IMR-90 (cell line): ENCODE measurements around the gene FKBP4. TPM values are rescaled to one million over a fixed set of nuclear protein-coding genes. Genes with fewer than 3 reads are reported as not detected.

Experiments used
- ATAC-seq: fragments of 200-7000 bp; cut with Tn5 transposase; 2 replicates; pipeline ENCODE4 v1.9.1; 2020; ENCODE audit warnings: low read depth, mild to moderate bottlenecking, moderate library complexity
- BruUV-seq: library from RNA; stranded (reverse); fragments of 400-500 nt; replicated peaks from 2 replicates; lab custom pipeline; 2021; lab: Mats Ljungman, UMichigan
- CTCF ChIA-PET: fragments of 300-600 bp; formaldehyde crosslinking; extraction: SDS; loops from one replicate; lab custom pipeline; 2021; ENCODE audit warnings: antibody characterized with exemption; lab: Yijun Ruan, JAX
- POLR2A ChIA-PET: fragments of 300-600 bp; sonication (Branson Sonifier 250); formaldehyde crosslinking; loops from one replicate; lab custom pipeline; 2022; ENCODE audit warnings: antibody characterized with exemption; ENCODE audit not compliant: unreplicated experiment; lab: Charles Lee
- DNase-seq: peaks from one replicate; pipeline ENCODE4 v3.0.0; 2013
- H2AFZ ChIP-seq: replicated peaks from 2 replicates; pipeline ENCODE3; 2013; ENCODE audit warnings: low read length, mild to moderate bottlenecking; ENCODE audit not compliant: poor library complexity
- H2AK5ac ChIP-seq: 2 replicates; pipeline ENCODE4 v1.6.1; 2013; ENCODE audit warnings: low read depth, low read length, inconsistent platforms
- H2AK9ac ChIP-seq: replicated peaks from 2 replicates; pipeline ENCODE3; 2013; ENCODE audit warnings: mild to moderate bottlenecking, low read depth, low read length, moderate library complexity; ENCODE audit not compliant: poor library complexity
- H2BK120ac ChIP-seq: 2 replicates; pipeline ENCODE4 v1.6.1; 2013; ENCODE audit warnings: low read depth, low read length, inconsistent platforms
- H2BK15ac ChIP-seq: 3 replicates; pipeline ENCODE4 v1.6.1; 2013; ENCODE audit warnings: low read depth, low read length, inconsistent platforms
- H2BK20ac ChIP-seq: 2 replicates; pipeline ENCODE4 v1.6.1; 2013; ENCODE audit warnings: low read depth, mild to moderate bottlenecking, inconsistent platforms, low read length, moderate library complexity
- H2BK5ac ChIP-seq: 2 replicates; pipeline ENCODE4 v1.6.1; 2013; ENCODE audit warnings: mild to moderate bottlenecking, low read depth, low read length, inconsistent platforms; ENCODE audit not compliant: poor library complexity, severe bottlenecking
- H3K14ac ChIP-seq: replicated peaks from 2 replicates; pipeline ENCODE4 v1.6.1; 2013; ENCODE audit warnings: low read depth, low read length, inconsistent platforms
- H3K18ac ChIP-seq: 2 replicates; pipeline ENCODE4 v1.6.1; 2013; ENCODE audit warnings: low read depth, low read length, control low read depth
- H3K23ac ChIP-seq: 2 replicates; pipeline ENCODE4 v1.6.1; 2013; ENCODE audit warnings: low read depth, low read length, inconsistent platforms
- H3K27ac ChIP-seq: 2 replicates; pipeline ENCODE4 v1.5.1; 2013; ENCODE audit warnings: mild to moderate bottlenecking, control low read depth, low read length; ENCODE audit not compliant: insufficient read depth
- H3K27me3 ChIP-seq: 2 replicates; pipeline ENCODE4 v1.6.1; 2013; ENCODE audit warnings: low read length; ENCODE audit not compliant: control insufficient read depth, insufficient read depth
- H3K36me3 ChIP-seq: 2 replicates; pipeline ENCODE4 v1.6.1; 2013; ENCODE audit warnings: low read length, mixed read lengths; ENCODE audit not compliant: control insufficient read depth, insufficient read depth
- H3K4ac ChIP-seq: 2 replicates; pipeline ENCODE4 v1.6.1; 2013; ENCODE audit warnings: low read depth, low read length, inconsistent platforms
- H3K4me1 ChIP-seq: 2 replicates; pipeline ENCODE4 v1.6.1; 2013; ENCODE audit warnings: low read length, mixed read lengths; ENCODE audit not compliant: control insufficient read depth, insufficient read depth
- H3K4me2 ChIP-seq: 2 replicates; pipeline ENCODE4 v1.6.1; 2013; ENCODE audit warnings: low read depth, mild to moderate bottlenecking, control low read depth, low read length, moderate library complexity
- H3K4me3 ChIP-seq: 2 replicates; pipeline ENCODE4 v1.5.1; 2013; ENCODE audit warnings: low read depth, mild to moderate bottlenecking, control low read depth, low read length, moderate library complexity; ENCODE audit not compliant: insufficient read depth
- H3K56ac ChIP-seq: 2 replicates; pipeline ENCODE4 v1.6.1; 2013; ENCODE audit warnings: low read length, inconsistent platforms; ENCODE audit not compliant: insufficient read depth; ENCODE audit errors: extremely low read depth
- H3K79me1 ChIP-seq, 2 experiments: 2 replicates each; pipeline ENCODE4 v1.6.1; 2013; ENCODE audit warnings: low read length in 2 of 2, inconsistent platforms in 1 of 2, low read depth in 1 of 2
- H3K9ac ChIP-seq: 2 replicates; pipeline ENCODE4 v1.6.1; 2013; ENCODE audit warnings: low read depth, low read length, control low read depth
- H3K9me1 ChIP-seq: 2 replicates; pipeline ENCODE4 v1.6.1; 2013; ENCODE audit warnings: low read length, inconsistent platforms; ENCODE audit not compliant: insufficient read depth
- H3K9me3 ChIP-seq: 2 replicates; pipeline ENCODE4 v1.6.1; 2013; ENCODE audit warnings: low read length; ENCODE audit not compliant: control insufficient read depth, insufficient read depth
- H4K20me1 ChIP-seq: 2 replicates; pipeline ENCODE4 v1.6.1; 2013; ENCODE audit warnings: low read length, inconsistent platforms; ENCODE audit not compliant: insufficient read depth
- H4K5ac ChIP-seq: 2 replicates; pipeline ENCODE4 v1.6.1; 2013; ENCODE audit warnings: mild to moderate bottlenecking, low read depth, low read length, control low read depth
- H4K8ac ChIP-seq, 2 experiments: 2 replicates each; pipeline ENCODE4 v1.6.1; 2013; ENCODE audit warnings: low read depth in 2 of 2, low read length in 2 of 2, control low read depth in 1 of 2, inconsistent platforms in 1 of 2
- H4K91ac ChIP-seq: 2 replicates; pipeline ENCODE4 v1.6.1; 2013; ENCODE audit warnings: low read depth, low read length, inconsistent platforms; ENCODE audit not compliant: insufficient read depth
- NFE2L2 ChIP-seq: fragments of 150-350 bp; IDR thresholded peaks from 2 replicates; pipeline ENCODE4 v1.6.1; 2016; ENCODE audit warnings: low read depth, mild to moderate bottlenecking, low read length
- SMC3 ChIP-seq: fragments of 150-350 bp; IDR thresholded peaks from 2 replicates; pipeline ENCODE4 v1.6.1; 2016; ENCODE audit warnings: low read depth, mild to moderate bottlenecking, antibody characterized with exemption, low read length, moderate library complexity
- WGBS, 2 experiments: methylation state at CpG; one replicate each; pipeline versions ENCODE4 v1.1.5 to v1.1.7; 2013; ENCODE audit warnings: missing lambda C conversion rate in 2 of 2; ENCODE audit not compliant: insufficient read length in 1 of 2; ENCODE audit errors: extremely low coverage in 2 of 2; 5-methylcytosine and 5-hydroxymethylcytosine counted together
- dilution Hi-C: fragments of 300-500 bp; cut with HindIII; formaldehyde crosslinking; loops from one replicate; pipeline ENCODE4 v1.14.3; 2018; ENCODE audit warnings: low sequenced_read_pairs; ENCODE audit not compliant: unreplicated experiment
- in situ Hi-C: fragments of 300-500 bp; cut with MboI; formaldehyde crosslinking; loops from 3 replicates; pipeline ENCODE4 v1.14.3; 2019; ENCODE audit warnings: low sequenced_read_pairs, inconsistent platforms, mixed read lengths
- intact Hi-C: fragments of 100-400 bp; cut with micrococcal nuclease; formaldehyde crosslinking; loops from 2 replicates; pipeline ENCODE4 v1.10.0; 2022
- polyA plus RNA-seq, 3 experiments: library from polyadenylated mRNA; depleted of rRNA; stranded (reverse); fragments of >200 nt; gene quantifications; 2 replicates each; pipeline ENCODE4 v1.2.3, GENCODE V29; 2012; ENCODE audit warnings: low replicate concordance in 1 of 3
- total RNA-seq: library from RNA; depleted of rRNA; stranded (reverse); fragments of >200 nt; gene quantifications from 2 replicates; pipeline ENCODE4 v1.2.3, GENCODE V29; 2012

The FKBP4 gene
- total and polyA plus RNA-seq, 2 of the 4 experiments (the other 2 are of a cell fraction) = 35.7 to 36.0 TPM

DNA sequence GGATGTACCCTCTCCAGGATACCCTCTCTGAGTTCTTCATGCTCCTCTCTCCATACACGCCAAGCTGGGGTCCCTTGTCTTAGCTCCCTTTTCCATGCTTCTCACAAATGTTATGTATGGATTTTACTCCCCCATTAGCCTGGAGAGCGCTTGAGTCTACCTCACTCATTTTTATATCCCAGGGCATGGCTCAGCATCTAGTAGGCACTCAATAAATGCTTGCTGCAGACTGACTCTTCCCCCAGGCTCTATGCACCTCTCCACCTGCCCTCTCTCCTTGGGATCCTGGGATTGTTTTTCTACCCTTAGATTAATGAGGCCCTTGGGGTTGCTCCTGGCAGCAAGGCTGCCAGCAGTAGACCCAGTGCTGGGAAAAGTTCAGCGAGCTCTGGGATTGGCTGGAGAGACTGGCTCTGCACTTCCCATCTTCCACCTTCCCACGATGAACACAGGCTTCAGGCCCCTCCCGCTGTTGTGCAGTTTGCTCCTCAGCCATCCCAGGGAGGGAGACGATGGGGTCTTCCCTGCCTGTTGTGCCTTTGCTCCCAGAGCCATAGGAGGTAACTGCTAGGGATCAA lies 37.9 kb downstream of the FKBP4 start:
- no peak for TF ChIP-seq NFE2L2
- TF ChIP-seq SMC3 = no peak
- H2AFZ ChIP-seq = no peak overlapping the region
- no peak overlapping the region for H2BK20ac ChIP-seq
- no peak overlapping the region for H3K14ac ChIP-seq
- no peak overlapping the region for H4K8ac ChIP-seq
- BruUV-seq = no TSS peak
- H3K9ac ChIP-seq = no peak overlapping the region
- H2AK5ac ChIP-seq = no peak overlapping the region
- no peaks in the 10 kb centered on the region for H3K27me3 ChIP-seq
- H3K9me3 ChIP-seq = no peaks in the 10 kb centered on the region
- peaks cover 7% of the 10 kb centered on the region for H3K4me1 ChIP-seq
- no peak overlapping the region for H3K4me2 ChIP-seq
- 0 out of 2 replicates have a peak, but pooled peaks cover 2% of the 10 kb centered on the region for H3K9me1 ChIP-seq
- dilution Hi-C loops (no loop called here), in situ Hi-C loops (no loop called here), intact Hi-C loops (no loop called here)
- no peak overlapping the region for H2BK5ac ChIP-seq
- ChIA-PET POLR2A (no interaction called here), CTCF (no interaction called here)
- H3K27ac ChIP-seq = no peak overlapping the region
- H3K56ac ChIP-seq = no peak overlapping the region
- no peak overlapping the region for H3K18ac ChIP-seq
- H4K5ac ChIP-seq = no peak overlapping the region
- H3K79me1 ChIP-seq = no peaks in the 10 kb centered on the region
- no peak overlapping the region for H2BK15ac ChIP-seq
- H2AK9ac ChIP-seq = no peak overlapping the region
- no peak overlapping the region for H2BK120ac ChIP-seq
- H3K23ac ChIP-seq = no peak overlapping the region
- no peak overlapping the region for H3K4ac ChIP-seq
- no peaks in the 10 kb centered on the region for H4K20me1 ChIP-seq
- DNase-seq (no peak), ATAC-seq (no peak)
- 70% methylated on average over 2 of the region's 6 CpGs; no CpG with 5 or more reads in 1 of the 2 experiments for WGBS, 2 experiments
- H4K91ac ChIP-seq = no peak overlapping the region
- H3K4me3 ChIP-seq = no peak overlapping the region
- H3K36me3 ChIP-seq = peaks cover 9% of the 10 kb centered on the region
